Renal cortex interstitium (tissue), 11 donors: ENCODE data around the gene PIWIL4. TPM values are rescaled to one million over a fixed set of nuclear protein-coding genes. Genes with fewer than 3 reads are reported as not detected.

ENCODE experiments used
- DNase-seq, 11 donors: peaks; one replicate each; pipeline ENCODE4 v3.0.0-alpha.2; 2013; ENCODE audit warnings: low read depth in 9 of 11, low spot score in 4 of 11; ENCODE audit errors: extremely low read depth in 1 of 11
- polyA plus RNA-seq, 3 donors: library from polyadenylated mRNA; unstranded; fragments of 120-200 nt; gene quantifications; one replicate each; pipeline ENCODE4 v1.2.1, GENCODE V29; 2013; ENCODE audit not compliant: insufficient read length in 3 of 3

Gene PIWIL4
- polyA plus RNA-seq, 3 donors, result 2.5 to 4.4 (median 3.8) TPM

- no peak for DNase-seq
Observed at GRCh38 chr11:94652735-94653284, 85.6 kb downstream of the PIWIL4 start.

GRCh38 chr11:94653561-94653960 lies 86.4 kb downstream of the PIWIL4 start:
- DNase-seq, result no peak

DNA sequence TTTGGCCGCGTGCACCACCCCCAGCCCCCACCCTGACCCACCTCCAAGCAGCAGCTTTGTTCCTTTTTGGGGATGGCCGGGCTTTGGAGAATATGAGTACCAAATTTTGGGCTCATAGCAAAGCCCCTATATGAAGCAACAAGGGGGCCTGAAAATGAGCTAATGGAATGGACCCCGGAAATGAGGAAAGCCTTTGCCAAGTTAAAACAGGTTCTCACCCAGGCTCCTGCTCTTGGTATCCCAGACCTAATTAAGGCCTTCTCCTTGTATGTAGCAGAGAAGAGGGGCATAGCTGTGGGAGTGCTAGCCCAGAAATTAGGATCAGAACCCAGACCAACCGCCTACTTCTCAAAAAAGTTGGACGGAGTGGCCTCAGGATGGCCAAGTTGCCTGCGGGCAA lies 87.0 kb downstream of the PIWIL4 start:
- no peak for DNase-seq

DNA sequence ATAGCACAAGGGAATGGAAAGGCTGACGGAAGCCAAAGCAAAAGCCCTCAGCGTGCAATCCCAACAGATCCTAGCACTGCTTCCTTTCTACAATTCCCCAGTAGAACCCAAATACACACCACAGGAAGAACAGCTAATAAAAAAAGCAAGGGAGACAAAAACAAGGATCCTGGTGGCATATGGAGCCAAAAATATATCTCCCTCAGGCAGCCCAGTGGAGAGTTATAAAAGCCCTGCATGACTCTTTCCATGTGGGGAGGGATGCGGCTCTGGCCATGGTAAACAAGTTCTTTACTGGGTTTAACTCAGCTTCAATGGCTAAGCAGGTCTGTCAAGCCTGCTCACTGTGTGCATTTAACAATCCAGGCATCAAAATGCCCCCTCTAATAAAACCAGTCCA lies 88.1 kb downstream of the PIWIL4 start:
- no peak for DNase-seq

- no peak for DNase-seq
Observed at GRCh38 chr11:94655956-94656355, 88.8 kb downstream of the PIWIL4 start.

DNA sequence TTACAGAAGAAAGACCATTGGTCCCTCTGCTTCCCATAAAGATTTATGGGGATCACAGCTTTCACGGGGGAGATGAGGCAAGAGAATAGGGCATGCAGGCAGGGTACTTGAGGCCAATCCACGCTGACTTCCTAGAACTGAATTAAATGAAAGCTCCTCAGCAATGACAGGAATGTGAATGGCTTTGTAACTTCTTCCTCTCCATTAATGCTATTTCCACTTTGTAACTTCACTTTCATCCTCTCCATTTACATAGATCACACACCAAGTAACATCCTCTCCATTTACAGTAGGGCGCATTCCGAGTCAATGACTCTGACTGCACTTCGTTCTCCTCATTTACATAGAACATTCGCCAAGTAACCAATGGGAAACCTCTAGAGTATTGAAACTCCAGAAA lies 89.8 kb downstream of the PIWIL4 start:
- DNase-seq, result no peak

DNA sequence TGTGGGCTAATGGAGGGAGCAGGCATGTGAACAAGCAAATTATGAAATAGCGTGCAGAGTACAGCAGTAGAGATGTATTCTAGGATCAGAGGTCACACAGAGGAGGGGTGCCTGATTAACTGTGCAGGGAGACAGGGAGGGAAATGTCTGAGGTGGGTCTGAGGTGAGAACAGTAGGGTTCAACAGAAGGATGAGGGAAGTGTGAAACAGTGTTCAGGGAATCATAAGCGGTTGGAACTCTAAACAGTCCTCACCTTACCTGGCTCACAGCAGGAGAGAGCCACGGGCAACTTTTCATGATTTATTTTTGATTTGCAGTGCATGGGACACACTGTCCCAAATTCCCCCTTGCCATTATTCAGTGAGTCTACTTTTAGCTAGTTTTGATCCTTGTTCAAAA lies 90.5 kb downstream of the PIWIL4 start:
- no peak for DNase-seq

- DNase-seq, result no peak
Observed at GRCh38 chr11:94658386-94658785, 91.2 kb downstream of the PIWIL4 start.

DNA sequence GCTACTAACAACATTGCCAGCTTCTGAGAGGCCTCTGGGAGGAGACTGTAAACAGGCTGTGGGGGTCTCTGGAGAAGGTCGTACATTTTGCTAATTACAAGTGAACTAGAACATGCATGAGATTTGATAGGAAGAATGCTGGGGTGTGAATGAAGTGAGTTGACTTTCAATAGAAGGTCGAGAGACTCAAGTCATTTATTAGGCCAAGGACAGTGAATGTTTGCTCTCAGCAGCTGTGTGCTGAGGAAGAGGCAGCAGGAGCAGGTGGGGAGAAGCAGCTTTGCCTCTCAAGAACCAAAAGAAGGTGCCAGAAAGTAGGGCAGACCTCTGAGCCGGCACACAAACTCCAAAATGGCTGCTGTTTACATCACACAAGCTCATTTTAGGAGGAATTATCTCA lies 91.7 kb downstream of the PIWIL4 start:
- DNase-seq, result no peak

DNA sequence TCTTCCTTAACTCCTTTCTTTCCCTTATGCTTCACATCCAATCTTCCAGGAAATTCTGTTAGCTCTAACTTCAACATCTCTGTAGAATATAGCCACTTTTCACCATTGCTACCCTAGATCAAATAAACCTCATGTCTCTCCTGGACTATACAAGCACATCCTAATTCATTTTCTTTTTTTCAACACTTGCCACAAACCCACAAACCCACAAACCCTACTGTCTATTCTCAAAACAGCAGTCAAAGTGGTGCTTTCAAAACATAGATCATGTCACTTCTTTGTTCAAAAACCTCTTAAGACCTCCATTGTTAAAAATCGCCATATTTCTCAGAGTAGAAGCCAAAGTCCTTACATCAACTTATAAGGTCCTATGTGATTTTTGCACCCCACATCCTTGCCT lies 94.3 kb downstream of the PIWIL4 start:
- DNase-seq, result no peak

- DNase-seq, result no peak
Observed at GRCh38 chr11:94662065-94662779, 95.1 kb downstream of the PIWIL4 start.

DNA sequence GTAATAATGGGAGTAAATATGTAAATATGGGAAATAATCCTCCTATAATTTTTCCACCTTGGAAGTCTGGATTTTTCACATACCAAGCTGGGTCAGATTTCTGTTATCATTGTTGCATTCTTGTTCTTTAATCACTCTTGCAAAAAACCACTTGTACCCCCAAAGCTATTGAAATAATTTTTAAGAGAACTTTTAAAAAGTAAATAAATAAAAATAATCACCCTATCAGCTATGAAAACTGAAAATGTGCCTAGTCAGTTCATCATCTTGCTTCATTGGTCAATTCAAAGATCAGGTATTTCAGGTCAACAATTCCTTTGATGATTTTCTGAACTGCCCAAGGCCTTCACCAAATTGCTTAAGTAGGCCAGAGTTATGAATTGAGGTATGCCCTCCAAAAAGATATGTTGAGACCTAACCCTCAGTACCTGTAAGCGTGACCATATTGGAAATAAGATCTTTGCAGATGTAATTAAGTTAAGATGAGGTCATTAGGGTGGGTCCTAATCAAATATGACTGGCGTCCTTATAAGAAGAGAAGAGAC lies 95.8 kb downstream of the PIWIL4 start:
- DNase-seq, result no peak

GRCh38 chr11:94664346-94664745 lies 97.2 kb downstream of the PIWIL4 start:
- no peak for DNase-seq

DNA sequence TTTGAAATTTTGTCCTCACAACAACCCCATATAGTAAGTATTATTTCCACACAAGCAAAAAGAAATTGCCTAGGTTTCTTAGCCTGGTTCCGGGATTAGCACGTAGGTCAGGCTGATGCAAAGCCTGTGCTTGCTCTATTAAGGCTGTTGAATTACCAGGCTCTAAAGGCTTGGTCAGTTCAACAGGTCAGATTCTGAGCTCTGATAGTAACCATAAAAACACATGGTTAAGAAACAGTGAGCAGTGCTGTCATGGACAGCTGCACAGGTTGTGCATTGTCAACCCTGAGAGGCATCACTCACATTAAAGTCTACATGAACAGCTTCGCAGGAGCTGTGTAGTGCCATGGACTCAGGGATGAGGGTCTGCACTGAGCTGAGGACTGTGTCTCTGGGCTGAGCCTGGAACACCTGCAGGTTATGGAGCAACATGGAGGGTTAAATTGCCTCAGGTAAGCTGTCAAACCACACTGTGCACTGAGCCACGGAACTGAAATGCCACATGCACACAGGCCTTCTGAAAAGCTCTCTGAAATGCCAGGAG lies 98.0 kb downstream of the PIWIL4 start:
- no peak for DNase-seq

- no peak for DNase-seq
Observed at GRCh38 chr11:94666792-94667721, 99.9 kb downstream of the PIWIL4 start.

- DNase-seq, result no peak
Observed at GRCh38 chr11:94668212-94668793, 101.1 kb downstream of the PIWIL4 start.

DNA sequence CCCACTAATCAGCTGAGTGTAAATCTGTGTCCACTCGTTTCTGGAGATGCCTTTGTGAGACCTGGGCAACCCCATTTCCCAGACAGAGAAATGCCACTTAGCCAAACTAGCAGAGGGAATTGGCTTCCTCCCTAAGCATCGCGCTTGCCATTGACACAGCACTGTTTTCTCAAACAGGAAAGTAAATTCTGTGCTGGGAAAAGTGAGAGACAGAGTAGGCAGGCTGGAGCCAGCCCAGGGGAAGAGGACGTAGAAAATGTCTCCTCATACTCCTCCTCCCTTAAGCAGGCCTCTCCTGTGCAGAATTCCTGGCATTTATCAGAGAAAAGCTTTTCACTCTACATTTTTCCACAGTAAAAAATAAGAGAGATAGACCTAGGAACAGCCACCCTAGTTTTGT lies 101.9 kb downstream of the PIWIL4 start:
- no peak for DNase-seq
